H1 (cell line): ENCODE data around the gene DPM2. TPM values are rescaled to one million over a fixed set of nuclear protein-coding genes. Genes with fewer than 3 reads are reported as not detected.

Experiments
- CTCF ChIA-PET: fragments of 300-600 bp; sonication (Branson Sonifier 250); formaldehyde crosslinking; loops from one replicate; lab custom pipeline; 2021; ENCODE audit not compliant: partially characterized antibody; lab: Charles Lee
- POLR2A ChIA-PET: fragments of 300-600 bp; sonication (Branson Sonifier 250); formaldehyde crosslinking; loops from one replicate; lab custom pipeline; 2021; ENCODE audit warnings: inconsistent platforms; ENCODE audit not compliant: partially characterized antibody; lab: Charles Lee
- DNase-seq, 2 experiments: peaks; one replicate each; pipeline versions ENCODE4 v3.0.0 to v3.0.0-alpha.2; 2010 to 2022; ENCODE audit warnings: low spot score in 2 of 2, low read depth in 1 of 2, mixed read lengths in 1 of 2
- FAIRE-seq: peaks from 2 replicates; lab custom pipeline; 2011; peaks lifted over from hg19 to GRCh38; lab: Jason Lieb, UNC
- H2AFZ ChIP-seq: 2 replicates; pipeline ENCODE4 v1.8.1; 2012; ENCODE audit warnings: low read length, inconsistent platforms
- H2AK5ac ChIP-seq: 2 replicates; pipeline ENCODE4 v1.6.1; 2013; ENCODE audit warnings: low read depth, low read length
- H2BK120ac ChIP-seq: replicated peaks from 2 replicates; pipeline ENCODE3; 2013; ENCODE audit warnings: low read depth, low read length, inconsistent platforms
- H2BK12ac ChIP-seq: 2 replicates; pipeline ENCODE4 v1.6.1; 2013; ENCODE audit warnings: low read depth, low read length
- H2BK15ac ChIP-seq: 2 replicates; pipeline ENCODE4 v1.6.1; 2013; ENCODE audit warnings: low read length
- H2BK20ac ChIP-seq: 2 replicates; pipeline ENCODE4 v1.6.1; 2013; ENCODE audit warnings: low read length
- H2BK5ac ChIP-seq: 2 replicates; pipeline ENCODE4 v1.6.1; 2013; ENCODE audit warnings: low read depth, low read length
- H3K14ac ChIP-seq: 2 replicates; pipeline ENCODE4 v1.6.1; 2013; ENCODE audit warnings: inconsistent platforms; ENCODE audit not compliant: insufficient read length
- H3K18ac ChIP-seq: 2 replicates; pipeline ENCODE4 v1.6.1; 2013; ENCODE audit warnings: low read length; ENCODE audit errors: extremely low read depth
- H3K23ac ChIP-seq: 2 replicates; pipeline ENCODE4 v1.6.1; 2013; ENCODE audit warnings: inconsistent platforms; ENCODE audit not compliant: insufficient read length
- H3K23me2 ChIP-seq: 2 replicates; pipeline ENCODE4 v1.6.1; 2013; ENCODE audit warnings: low read depth, low read length
- H3K27ac ChIP-seq: 2 replicates; pipeline ENCODE4 v1.6.1; 2011; ENCODE audit warnings: low read depth, low read length, inconsistent platforms
- H3K27me3 ChIP-seq, 4 experiments: replicated peaks in 1 of 4; 1 replicate in 1 of 4; 2 replicates in 3 of 4; pipeline versions ENCODE4 v1.6.1 to v1.8.1; 2011 to 2013; ENCODE audit warnings: low read length in 3 of 4, mild to moderate bottlenecking in 3 of 4, inconsistent platforms in 2 of 4, mixed read lengths in 2 of 4, moderate library complexity in 1 of 4; ENCODE audit not compliant: control insufficient read depth in 3 of 4, insufficient read depth in 3 of 4; ENCODE audit errors: extremely low read depth in 1 of 4
- H3K36me3 ChIP-seq, 4 experiments: 2 replicates each; pipeline versions ENCODE4 v1.6.1 to v1.8.1; 2011 to 2013; ENCODE audit warnings: mild to moderate bottlenecking in 4 of 4, low read length in 3 of 4, moderate library complexity in 2 of 4, control low read depth in 1 of 4, inconsistent platforms in 1 of 4; ENCODE audit not compliant: insufficient read depth in 4 of 4, control insufficient read depth in 2 of 4
- H3K4ac ChIP-seq: replicated peaks from 2 replicates; pipeline ENCODE3; 2013; ENCODE audit warnings: low read length, low read depth, mixed read lengths, inconsistent platforms; ENCODE audit not compliant: insufficient read length
- H3K4me1 ChIP-seq, 4 experiments: replicated peaks in 1 of 4; 1 replicate in 1 of 4; 2 replicates in 3 of 4; pipeline versions ENCODE4 v1.6.1 to v1.8.1; 2011 to 2013; ENCODE audit warnings: low read length in 3 of 4, inconsistent platforms in 2 of 4, mixed read lengths in 1 of 4; ENCODE audit not compliant: insufficient read depth in 4 of 4, control insufficient read depth in 3 of 4
- H3K4me2 ChIP-seq, 2 experiments: 2 replicates each; pipeline versions ENCODE4 v1.6.1 to v1.8.1; 2011 to 2013; ENCODE audit warnings: low read depth in 2 of 2, low read length in 2 of 2, control low read depth in 1 of 2, inconsistent platforms in 1 of 2, mild to moderate bottlenecking in 1 of 2; ENCODE audit not compliant: insufficient read depth in 1 of 2
- H3K4me3 ChIP-seq, 4 experiments: fragments of 200-600, 300-600 bp in 1 of 4; sonication (generic), shearing (Covaris generic), sonication (Bioruptor Twin) in 1 of 4; 2 replicates each; pipeline versions ENCODE4 v1.5.1 to v1.8.1; 2011 to 2016; ENCODE audit warnings: low read length in 4 of 4, low read depth in 3 of 4, control low read depth in 2 of 4, inconsistent platforms in 2 of 4, mild to moderate bottlenecking in 2 of 4, mixed read lengths in 1 of 4, moderate library complexity in 1 of 4; ENCODE audit not compliant: insufficient read depth in 2 of 4; ENCODE audit errors: extremely low read depth in 1 of 4
- H3K56ac ChIP-seq: replicated peaks from 2 replicates; pipeline ENCODE3; 2013; ENCODE audit warnings: low read depth, mild to moderate bottlenecking, mixed read lengths, low read length, inconsistent platforms; ENCODE audit not compliant: insufficient read length
- H3K79me1 ChIP-seq: 2 replicates; pipeline ENCODE4 v1.6.1; 2013; ENCODE audit warnings: low read depth, low read length, control low read depth
- H3K79me2 ChIP-seq, 2 experiments: 2 replicates each; pipeline versions ENCODE4 v1.6.1 to v1.8.1; 2012 to 2013; ENCODE audit warnings: low read length in 2 of 2, mild to moderate bottlenecking in 2 of 2, inconsistent platforms in 1 of 2; ENCODE audit not compliant: insufficient read depth in 2 of 2, control insufficient read depth in 1 of 2
- H3K9ac ChIP-seq, 4 experiments: replicated peaks in 1 of 4; 1 replicate in 1 of 4; 2 replicates in 3 of 4; pipeline versions ENCODE4 v1.6.1 to v1.8.1; 2011 to 2013; ENCODE audit warnings: low read depth in 3 of 4, low read length in 3 of 4, control low read depth in 2 of 4, mild to moderate bottlenecking in 2 of 4, moderate library complexity in 2 of 4, inconsistent platforms in 1 of 4; ENCODE audit errors: extremely low read depth in 1 of 4
- H3K9me3 ChIP-seq, 2 experiments: 2 replicates each; pipeline versions ENCODE4 v1.6.1 to v1.8.1; 2012 to 2013; ENCODE audit warnings: mild to moderate bottlenecking in 2 of 2, moderate library complexity in 2 of 2, control low read depth in 1 of 2, inconsistent platforms in 1 of 2, low read depth in 1 of 2, low read length in 1 of 2, mixed read lengths in 1 of 2; ENCODE audit not compliant: insufficient read depth in 2 of 2
- H4K20me1 ChIP-seq, 2 experiments: replicated peaks in 1 of 2; 2 replicates each; pipeline versions ENCODE3 to v1.8.1; 2011 to 2013; ENCODE audit warnings: inconsistent platforms in 2 of 2, low read length in 2 of 2, mild to moderate bottlenecking in 1 of 2; ENCODE audit not compliant: insufficient read depth in 2 of 2, control insufficient read depth in 1 of 2
- H4K5ac ChIP-seq: 2 replicates; pipeline ENCODE4 v1.6.1; 2013; ENCODE audit warnings: low read length, low read depth, mixed read lengths, inconsistent platforms; ENCODE audit not compliant: insufficient read length
- H4K8ac ChIP-seq: 2 replicates; pipeline ENCODE4 v1.8.0; 2013; ENCODE audit warnings: mild to moderate bottlenecking, moderate library complexity, low read length, inconsistent platforms; ENCODE audit not compliant: insufficient read depth; ENCODE audit errors: extremely low read depth
- H4K91ac ChIP-seq: replicated peaks from 2 replicates; pipeline ENCODE3; 2013; ENCODE audit warnings: low read length, mixed read lengths, inconsistent platforms; ENCODE audit not compliant: insufficient read length
- ASH2L ChIP-seq: fragments of 200-600, 300-600 bp; sonication (generic); IDR thresholded peaks from one replicate; pipeline ENCODE4 v1.7.1; 2017; ENCODE audit warnings: low read length
- EGR1 ChIP-seq: IDR thresholded peaks from 2 replicates; pipeline ENCODE4 v1.6.1; 2011; ENCODE audit warnings: low read depth, low read length, borderline replicate concordance
- POU5F1 ChIP-seq: IDR thresholded peaks from 2 replicates; pipeline ENCODE4 v1.6.1; 2011; ENCODE audit warnings: low read depth, mild to moderate bottlenecking, low read length, moderate library complexity
- RAD21 ChIP-seq, 2 experiments: IDR thresholded peaks in 1 of 2; conservative IDR thresholded peaks in 1 of 2; 2 replicates each; pipeline ENCODE4 v1.6.1; 2011; ENCODE audit warnings: low read depth in 2 of 2, low read length in 2 of 2, improper control_type of control experiment in 1 of 2, inconsistent platforms in 1 of 2, mild to moderate bottlenecking in 1 of 2, moderate library complexity in 1 of 2
- SAP30 ChIP-seq: fragments of 300-600 bp; sonication (generic); IDR thresholded peaks from 2 replicates; pipeline ENCODE4 v1.7.1; 2012; ENCODE audit warnings: low read length, moderate library complexity, mild to moderate bottlenecking, inconsistent platforms; ENCODE audit not compliant: insufficient read depth, insufficient replicate concordance
- SP2 ChIP-seq: IDR thresholded peaks from 2 replicates; pipeline ENCODE4 v1.6.1; 2012; ENCODE audit warnings: mild to moderate bottlenecking, low read length, inconsistent platforms
- TCF12 ChIP-seq: IDR thresholded peaks from 2 replicates; pipeline ENCODE4 v1.6.1; 2011; ENCODE audit warnings: low read depth, mild to moderate bottlenecking, low read length
- WGBS, 2 experiments: shearing (Covaris generic) in 1 of 2; methylation state at CpG; one replicate each; pipeline versions ENCODE4 v1.1.6 to v1.1.7; 2013 to 2015; ENCODE audit warnings: low lambda C conversion rate in 2 of 2, mixed read lengths in 2 of 2, inconsistent platforms in 1 of 2, low coverage in 1 of 2, missing lambda C conversion rate in 1 of 2; ENCODE audit not compliant: insufficient replicate concordance in 2 of 2, insufficient coverage in 1 of 2, insufficient read length in 1 of 2; ENCODE audit errors: extremely low coverage in 1 of 2, missing lambda C conversion rate in 1 of 2; 5-methylcytosine and 5-hydroxymethylcytosine counted together
- polyA plus RNA-seq, 7 experiments: library from polyadenylated mRNA; depleted of rRNA in 3 of 7; stranded (reverse) in 5 of 7; unstranded in 2 of 7; fragments of >200 nt in 5 of 7; fragments of 200-250 nt in 2 of 7; gene quantifications; 1 replicate in 5 of 7; 2 replicates in 1 of 7; 4 replicates in 1 of 7; pipeline versions ENCODE4 v1.2.1 to v1.2.3, GENCODE V29; 2011 to 2013; ENCODE audit warnings: missing spikeins in 2 of 7, mixed read lengths in 2 of 7
- total RNA-seq: library from RNA; stranded (reverse); fragmentation: NEBNext Ultra II Directional; extraction: Animal tissue kit (Norgen Biotek cat#: 25700); gene quantifications from 2 replicates; pipeline ENCODE4 v1.2.1, GENCODE V29; 2021

Gene DPM2
- total and polyA plus RNA-seq, 2 of the 8 experiments (the other 6 are each of a cell fraction or from before 2014, with no cell fraction given): 45.4 to 95.4 TPM

GRCh38 chr9:127962278-127962677, 24.6 kb upstream of the DPM2 start:
- H3K14ac ChIP-seq: no peak overlapping the region
- no peak overlapping the region for H3K4me2 ChIP-seq
- peaks cover 28% of the 10 kb centered on the region for H3K79me1 ChIP-seq
- peaks cover 0 to 98% of the 10 kb centered on the region in 2 experiments; a peak in 2 of 4 replicates for H3K79me2 ChIP-seq
- H4K91ac ChIP-seq: no peak overlapping the region
- no peak overlapping the region for H3K4me3 ChIP-seq
- no peak overlapping the region for H2BK5ac ChIP-seq
- ChIA-PET CTCF (interaction anchor here (0.9 to 35.5 kb wide), 8 partner anchors 10 to 96 kb away, joined by 3 to 825 read pairs (median 5); no protein-coding TSS in a partner anchor), POLR2A (interaction anchor here (0.7 to 3.0 kb wide), 6 partner anchors 9 to 137 kb away, joined by 3 to 16 read pairs (median 4); partner anchors contain the start of gene EEIG1)
- no peak overlapping the region for H4K5ac ChIP-seq
- no peaks in the 10 kb centered on the region for H3K9me3 ChIP-seq
- no peak overlapping the region for H2BK15ac ChIP-seq
- H2BK12ac ChIP-seq: no peak overlapping the region
- no peak overlapping the region for H2BK120ac ChIP-seq
- no peak overlapping the region for H3K9ac ChIP-seq
- no peak overlapping the region for H2AK5ac ChIP-seq
- H3K4me1 ChIP-seq: peaks cover 0 to 44% (median 13%) of the 10 kb centered on the region in 4 experiments; a peak in 5 of 7 replicates
- no peak overlapping the region for H3K56ac ChIP-seq
- H3K23me2 ChIP-seq: no peaks in the 10 kb centered on the region
- FAIRE-seq: no peak
- no peak overlapping the region for H2BK20ac ChIP-seq
- no peak overlapping the region for H3K23ac ChIP-seq
- DNase-seq: no peak
- H3K27ac ChIP-seq: no peak overlapping the region
- H4K8ac ChIP-seq: no peak overlapping the region
- H3K18ac ChIP-seq: no peak overlapping the region
- H3K36me3 ChIP-seq: no peaks in the 10 kb centered on the region
- no peak for TF ChIP-seq TCF12
- no peak for TF ChIP-seq RAD21 (IDR thresholded peaks at IDR 0.05 in 1 of 2, conservative IDR thresholded peaks at IDR 0.05 in 1 of 2; ENCODE audit: low read depth in 2 of 2, low read length in 2 of 2)
- no peak for TF ChIP-seq ASH2L
- TF ChIP-seq SAP30: no peak
- TF ChIP-seq EGR1: no peak
- no peak for TF ChIP-seq POU5F1
- no peak for TF ChIP-seq SP2
- H3K27me3 ChIP-seq: no peaks in the 10 kb centered on the region
- H2AFZ ChIP-seq: no peak overlapping the region
- WGBS, 2 experiments: 43% methylated on average over 3 of the region's 3 CpGs; no CpG with 5 or more reads in 1 of the 2 experiments
- H4K20me1 ChIP-seq: peaks cover 12 to 34% of the 10 kb centered on the region in 2 experiments
- H3K4ac ChIP-seq: no peak overlapping the region
